ENCODE results near the gene EXOC3L2.
"Not testable (repeated sequence)": the region's sequence is repeated elsewhere in the genome, so short reads cannot be mapped to it uniquely, and the experiment has no call there.

Gene EXOC3L2

GRCh38 chr19:45245334-45245787 lies at the start of gene EXOC3L2:
EXOC3L2 (minus strand) TSS chr19:45245407; CDS start chr19:45239045, 6,362 bp downstream.
- DNase-seq = no peak

- no peak for DNase-seq
Observed at GRCh38 chr19:45294291-45295029, 49.3 kb upstream of the EXOC3L2 start.

- DNase-seq = no peak
Observed at GRCh38 chr19:45293682-45294081, 48.5 kb upstream of the EXOC3L2 start.

GRCh38 chr19:45291834-45292233 lies 46.6 kb upstream of the EXOC3L2 start:
- no peak for DNase-seq

- DNase-seq = no peak
Observed at GRCh38 chr19:45290381-45290931, 45.2 kb upstream of the EXOC3L2 start.

GRCh38 chr19:45283443-45284033 lies 38.3 kb upstream of the EXOC3L2 start:
- no peak for DNase-seq

- DNase-seq = no peak
Observed at GRCh38 chr19:45280471-45280961, 35.3 kb upstream of the EXOC3L2 start.

GRCh38 chr19:45279587-45280192 lies 34.5 kb upstream of the EXOC3L2 start:
- DNase-seq = no peak

- DNase-seq = no peak
Observed at GRCh38 chr19:45278087-45278486, 32.9 kb upstream of the EXOC3L2 start.

GRCh38 chr19:45276284-45276687 lies 31.1 kb upstream of the EXOC3L2 start:
- no peak for DNase-seq

- DNase-seq = no peak
Observed at GRCh38 chr19:45275370-45275971, 30.3 kb upstream of the EXOC3L2 start.

GRCh38 chr19:45273521-45273855 lies 28.3 kb upstream of the EXOC3L2 start:
- no peak for DNase-seq

- DNase-seq = no peak
Observed at GRCh38 chr19:45271735-45272108, 26.5 kb upstream of the EXOC3L2 start.

GRCh38 chr19:45271098-45271734 lies 26.0 kb upstream of the EXOC3L2 start:
- DNase-seq = no peak

- not testable (repeated sequence) for DNase-seq
Observed at GRCh38 chr19:45269939-45270338, 24.7 kb upstream of the EXOC3L2 start.

- no peak for DNase-seq
Observed at GRCh38 chr19:45267296-45267695, 22.1 kb upstream of the EXOC3L2 start.

GRCh38 chr19:45265375-45265774 lies 20.2 kb upstream of the EXOC3L2 start:
- no peak for DNase-seq

- no peak for DNase-seq
Observed at GRCh38 chr19:45264781-45265317, 19.6 kb upstream of the EXOC3L2 start.

GRCh38 chr19:45263013-45263412 lies 17.8 kb upstream of the EXOC3L2 start:
- no peak for DNase-seq

GRCh38 chr19:45262570-45262969 lies 17.4 kb upstream of the EXOC3L2 start:
- DNase-seq = no peak

GRCh38 chr19:45258862-45259261 lies 13.7 kb upstream of the EXOC3L2 start:
- no peak for DNase-seq

- DNase-seq = no peak
Observed at GRCh38 chr19:45256836-45257235, 11.6 kb upstream of the EXOC3L2 start.

Data from SW 1271 (cell line).